Calu3 (cell line): ENCODE data around the gene DAB1. TPM values are rescaled to one million over a fixed set of nuclear protein-coding genes. Genes with fewer than 3 reads are reported as not detected.

Experiments used
- BruUV-seq: library from RNA; stranded (reverse); fragments of 400-500 nt; replicated peaks from 2 replicates; lab custom pipeline; 2021; lab: Mats Ljungman, UMichigan
- CTCF ChIA-PET: fragments of 300-600 bp; sonication (Branson Sonifier 250); formaldehyde crosslinking; loops from one replicate; lab custom pipeline; 2022; ENCODE audit warnings: antibody characterized with exemption; lab: Charles Lee
- DNase-seq: peaks from one replicate; pipeline ENCODE4 v3.0.0; 2022
- H3K27ac Mint-ChIP-seq: one replicate; pipeline ENCODE4 v1.8.0; 2022; ENCODE audit warnings: mixed read lengths; ENCODE audit not compliant: unreplicated experiment
- H3K27me3 Mint-ChIP-seq: one replicate; pipeline ENCODE4 v1.8.0; 2022; ENCODE audit warnings: mixed read lengths; ENCODE audit not compliant: unreplicated experiment
- H3K36me3 Mint-ChIP-seq: one replicate; pipeline ENCODE4 v1.8.0; 2022; ENCODE audit warnings: mild to moderate bottlenecking, moderate library complexity, mixed read lengths; ENCODE audit not compliant: insufficient read depth, unreplicated experiment
- H3K4me1 Mint-ChIP-seq: one replicate; pipeline ENCODE4 v1.8.0; 2022; ENCODE audit warnings: mild to moderate bottlenecking, low read depth, mixed read lengths; ENCODE audit not compliant: unreplicated experiment
- H3K4me3 Mint-ChIP-seq: one replicate; pipeline ENCODE4 v1.8.0; 2022; ENCODE audit warnings: mild to moderate bottlenecking, low read depth, moderate library complexity, mixed read lengths; ENCODE audit not compliant: unreplicated experiment
- H3K9me3 Mint-ChIP-seq: one replicate; pipeline ENCODE4 v1.8.0; 2022; ENCODE audit warnings: low read depth, mixed read lengths; ENCODE audit not compliant: unreplicated experiment
- CTCF ChIP-seq: fragments of 200-600 bp; IDR thresholded peaks from one replicate; pipeline ENCODE4 v1.8.0; 2022; ENCODE audit warnings: antibody characterized with exemption; ENCODE audit not compliant: unreplicated experiment
- intact Hi-C: fragments of 100-400 bp; cut with micrococcal nuclease; formaldehyde crosslinking; loops from one replicate; pipeline ENCODE4 v1.10.0; 2022; ENCODE audit not compliant: unreplicated experiment
- total RNA-seq: library from RNA; stranded (reverse); gene quantifications from 2 replicates; pipeline ENCODE4 v1.2.3, GENCODE V29; 2022

DAB1 gene
- total RNA-seq, 1 experiment from 2014 or later: not detected

- no peak for TF ChIP-seq CTCF
- BruUV-seq: no TSS peak
- Mint-ChIP-seq H3K36me3 (no peaks in the 10 kb centered on the region), H3K4me3 (no peak overlapping the region), H3K9me3 (peaks cover 5% of the 10 kb centered on the region), H3K4me1 (no peaks in the 10 kb centered on the region), H3K27ac (no peak overlapping the region), H3K27me3 (no peaks in the 10 kb centered on the region)
- intact Hi-C loops: no loop called here
- no peak for DNase-seq
- CTCF ChIA-PET: no interaction called here
Measured at GRCh38 chr1:57060451-57060850, 363.4 kb downstream of the DAB1 start.

- no peak for TF ChIP-seq CTCF
- intact Hi-C loops: no loop called here
- Mint-ChIP-seq H3K4me3 (no peak overlapping the region), H3K27me3 (no peaks in the 10 kb centered on the region), H3K36me3 (no peaks in the 10 kb centered on the region), H3K4me1 (no peaks in the 10 kb centered on the region), H3K9me3 (peaks cover 5% of the 10 kb centered on the region), H3K27ac (no peak overlapping the region)
- CTCF ChIA-PET: no interaction called here
- BruUV-seq: no TSS peak
- no peak for DNase-seq
Measured at GRCh38 chr1:57058652-57059501, 365.0 kb downstream of the DAB1 start.

- CTCF ChIA-PET: no interaction called here
- no peak overlapping the region for H3K27ac Mint-ChIP-seq
- H3K27me3 Mint-ChIP-seq: no peaks in the 10 kb centered on the region
- no peak for TF ChIP-seq CTCF
- no peak overlapping the region for H3K4me3 Mint-ChIP-seq
- no peak for DNase-seq
- BruUV-seq: no TSS peak
- H3K36me3 Mint-ChIP-seq: no peaks in the 10 kb centered on the region
- peaks cover 9% of the 10 kb centered on the region for H3K9me3 Mint-ChIP-seq
- no peaks in the 10 kb centered on the region for H3K4me1 Mint-ChIP-seq
- intact Hi-C loops: no loop called here
Measured at GRCh38 chr1:57048856-57049255, 375.0 kb downstream of the DAB1 start.

DNA sequence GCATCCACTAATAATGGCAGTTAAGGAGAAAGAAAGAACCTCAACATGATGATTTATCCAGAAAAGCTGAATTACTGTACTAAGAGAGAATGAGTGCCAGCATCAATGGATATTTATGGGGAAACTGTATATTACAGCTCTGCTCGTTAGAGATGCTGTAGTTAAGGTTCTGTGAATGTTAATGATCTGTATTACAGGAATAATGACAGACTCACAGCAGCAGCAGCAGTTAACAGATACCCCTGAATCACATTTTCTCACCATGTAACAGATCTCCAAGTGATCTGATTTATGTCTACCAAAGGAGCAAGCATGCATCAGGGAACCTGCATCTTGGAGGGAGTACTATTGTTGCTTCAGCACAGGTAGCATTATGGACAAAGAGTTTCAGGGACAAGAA is 377.4 kb downstream of the DAB1 start:
- intact Hi-C loops: no loop called here
- Mint-ChIP-seq H3K27ac (no peak overlapping the region), H3K9me3 (peaks cover 12% of the 10 kb centered on the region), H3K36me3 (no peaks in the 10 kb centered on the region), H3K4me1 (no peaks in the 10 kb centered on the region), H3K4me3 (no peak overlapping the region), H3K27me3 (no peaks in the 10 kb centered on the region)
- no peak for DNase-seq
- no TSS peak for BruUV-seq
- CTCF ChIA-PET: interaction anchor here (0.6 kb wide), 1 partner anchor 166 kb away, joined by 8 read pairs; no protein-coding TSS in a partner anchor
- no peak for TF ChIP-seq CTCF
